ENCODE measurements around the gene GSTM5. TPM values are rescaled to one million over a fixed set of nuclear protein-coding genes. Genes with fewer than 3 reads are reported as not detected.

GSTM5 gene
- total and polyA plus RNA-seq, 2 of the 13 experiments (the other 11 are each of a cell fraction or from before 2014, with no cell fraction given), result not detected

DNA sequence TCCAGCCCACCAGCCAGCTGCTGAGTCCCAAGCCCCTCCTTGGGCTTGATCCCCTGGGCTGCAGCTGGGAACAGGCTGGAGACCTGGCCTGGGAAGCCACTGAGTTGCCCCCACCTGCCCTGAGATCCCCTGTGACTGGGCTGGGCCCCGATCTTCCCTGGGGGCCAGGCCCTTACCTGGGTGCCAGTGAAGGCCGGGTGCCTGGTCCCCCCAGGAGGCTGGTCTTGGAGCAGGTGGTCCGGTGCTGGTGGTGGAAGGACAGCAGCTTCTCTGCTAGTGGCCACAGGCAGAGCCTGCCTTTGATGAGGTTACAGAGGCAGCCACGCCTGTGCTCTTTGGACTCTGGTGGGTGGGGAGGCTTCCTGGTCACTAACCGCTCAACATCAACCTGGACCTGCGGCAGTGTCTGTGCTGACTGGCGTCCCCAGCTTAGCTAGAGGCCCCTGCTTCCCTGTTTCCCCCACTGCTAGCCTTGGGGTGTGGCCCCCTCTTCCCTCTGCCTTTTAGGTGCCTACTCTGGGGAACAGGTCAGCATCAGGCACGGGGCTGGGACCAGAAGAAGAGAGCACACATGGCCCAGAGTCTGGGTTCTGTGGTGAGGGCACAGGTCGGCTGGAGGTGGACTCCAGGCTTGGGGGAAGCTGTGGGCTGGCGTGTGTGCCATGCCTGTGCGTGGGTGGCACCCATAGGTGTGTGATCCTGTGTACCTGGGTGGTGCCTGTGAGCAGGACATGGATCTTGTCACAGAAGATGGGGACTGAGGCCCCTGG lies 51.8 kb downstream of the GSTM5 start, which contains the start of gene EPS8L3 (continued):
- TF ChIP-seq U2AF1 (optimal IDR thresholded peaks at IDR 0.05; ENCODE audit: low read depth, low read length) (peak; percentile 82), NCOR1 (IDR thresholded peaks at IDR 0.05; ENCODE audit: borderline replicate concordance, low read length) (peak; percentile 58; the same call in 1 of the 2 replicates), FOXC1 (CRISPR knock-in tag; IDR thresholded peaks at IDR 0.05; ENCODE audit: borderline replicate concordance) (no peak), HNRNPK (IDR thresholded peaks at IDR 0.05; ENCODE audit: low read depth, low read length, poor library complexity, severe bottlenecking) (no peak), TOPORS (CRISPR knock-in tag; IDR thresholded peaks at IDR 0.05) (no peak), GTF3A (CRISPR knock-in tag; conservative IDR thresholded peaks at IDR 0.05) (no peak), ZNF382 (CRISPR knock-in tag; IDR thresholded peaks at IDR 0.05; ENCODE audit: borderline replicate concordance) (no peak), NR2F6 (IDR thresholded peaks at IDR 0.05) (no peak), NR2F6 (CRISPR knock-in tag; IDR thresholded peaks at IDR 0.05) (peak; percentile 76), ATRX (CRISPR knock-in tag; IDR thresholded peaks at IDR 0.05; ENCODE audit: borderline replicate concordance) (no peak), ZNF670 (CRISPR knock-in tag; IDR thresholded peaks at IDR 0.05; ENCODE audit: borderline replicate concordance) (no peak), TMF1 (CRISPR knock-in tag; IDR thresholded peaks at IDR 0.05; ENCODE audit: low read depth) (no peak)
- TF ChIP-seq, protein P1, sequence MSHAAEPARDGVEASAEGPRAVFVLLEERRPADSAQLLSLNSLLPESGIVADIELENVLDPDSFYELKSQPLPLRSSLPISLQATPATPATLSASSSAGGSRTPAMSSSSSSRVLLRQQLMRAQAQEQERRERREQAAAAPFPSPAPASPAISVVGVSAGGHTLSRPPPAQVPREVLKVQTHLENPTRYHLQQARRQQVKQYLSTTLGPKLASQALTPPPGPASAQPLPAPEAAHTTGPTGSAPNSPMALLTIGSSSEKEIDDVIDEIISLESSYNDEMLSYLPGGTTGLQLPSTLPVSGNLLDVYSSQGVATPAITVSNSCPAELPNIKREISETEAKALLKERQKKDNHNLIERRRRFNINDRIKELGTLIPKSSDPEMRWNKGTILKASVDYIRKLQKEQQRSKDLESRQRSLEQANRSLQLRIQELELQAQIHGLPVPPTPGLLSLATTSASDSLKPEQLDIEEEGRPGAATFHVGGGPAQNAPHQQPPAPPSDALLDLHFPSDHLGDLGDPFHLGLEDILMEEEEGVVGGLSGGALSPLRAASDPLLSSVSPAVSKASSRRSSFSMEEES (CRISPR knock-in tag; IDR thresholded peaks at IDR 0.05), result peak; percentile 75; the same call in 1 of the 2 replicates
- TF ChIP-seq, protein P2, sequence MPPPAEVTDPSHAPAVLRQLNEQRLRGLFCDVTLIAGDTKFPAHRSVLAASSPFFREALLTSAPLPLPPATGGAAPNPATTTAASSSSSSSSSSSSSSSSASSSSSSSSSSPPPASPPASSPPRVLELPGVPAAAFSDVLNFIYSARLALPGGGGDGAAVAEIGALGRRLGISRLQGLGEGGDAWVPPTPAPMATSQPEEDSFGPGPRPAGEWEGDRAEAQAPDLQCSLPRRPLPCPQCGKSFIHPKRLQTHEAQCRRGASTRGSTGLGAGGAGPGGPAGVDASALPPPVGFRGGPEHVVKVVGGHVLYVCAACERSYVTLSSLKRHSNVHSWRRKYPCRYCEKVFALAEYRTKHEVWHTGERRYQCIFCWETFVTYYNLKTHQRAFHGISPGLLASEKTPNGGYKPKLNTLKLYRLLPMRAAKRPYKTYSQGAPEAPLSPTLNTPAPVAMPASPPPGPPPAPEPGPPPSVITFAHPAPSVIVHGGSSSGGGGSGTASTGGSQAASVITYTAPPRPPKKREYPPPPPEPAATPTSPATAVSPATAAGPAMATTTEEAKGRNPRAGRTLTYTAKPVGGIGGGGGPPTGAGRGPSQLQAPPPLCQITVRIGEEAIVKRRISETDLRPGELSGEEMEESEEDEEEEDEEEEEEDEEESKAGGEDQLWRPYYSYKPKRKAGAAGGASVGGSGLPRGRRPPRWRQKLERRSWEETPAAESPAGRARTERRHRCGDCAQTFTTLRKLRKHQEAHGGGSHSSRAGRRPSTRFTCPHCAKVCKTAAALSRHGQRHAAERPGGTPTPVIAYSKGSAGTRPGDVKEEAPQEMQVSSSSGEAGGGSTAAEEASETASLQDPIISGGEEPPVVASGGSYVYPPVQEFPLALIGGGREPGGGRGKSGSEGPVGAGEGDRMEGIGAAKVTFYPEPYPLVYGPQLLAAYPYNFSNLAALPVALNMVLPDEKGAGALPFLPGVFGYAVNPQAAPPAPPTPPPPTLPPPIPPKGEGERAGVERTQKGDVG (CRISPR knock-in tag; IDR thresholded peaks at IDR 0.05; ENCODE audit: borderline replicate concordance), result peak; percentile 67
- TF ChIP-seq, protein P3, sequence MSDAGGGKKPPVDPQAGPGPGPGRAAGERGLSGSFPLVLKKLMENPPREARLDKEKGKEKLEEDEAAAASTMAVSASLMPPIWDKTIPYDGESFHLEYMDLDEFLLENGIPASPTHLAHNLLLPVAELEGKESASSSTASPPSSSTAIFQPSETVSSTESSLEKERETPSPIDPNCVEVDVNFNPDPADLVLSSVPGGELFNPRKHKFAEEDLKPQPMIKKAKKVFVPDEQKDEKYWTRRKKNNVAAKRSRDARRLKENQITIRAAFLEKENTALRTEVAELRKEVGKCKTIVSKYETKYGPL (CRISPR knock-in tag; IDR thresholded peaks at IDR 0.05), result no peak
- TF ChIP-seq, protein P4, sequence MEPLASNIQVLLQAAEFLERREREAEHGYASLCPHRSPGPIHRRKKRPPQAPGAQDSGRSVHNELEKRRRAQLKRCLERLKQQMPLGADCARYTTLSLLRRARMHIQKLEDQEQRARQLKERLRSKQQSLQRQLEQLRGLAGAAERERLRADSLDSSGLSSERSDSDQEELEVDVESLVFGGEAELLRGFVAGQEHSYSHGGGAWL (CRISPR knock-in tag; IDR thresholded peaks at IDR 0.05), result peak; percentile 57; the same call in 1 of the 2 replicates
- TF ChIP-seq, protein P5, sequence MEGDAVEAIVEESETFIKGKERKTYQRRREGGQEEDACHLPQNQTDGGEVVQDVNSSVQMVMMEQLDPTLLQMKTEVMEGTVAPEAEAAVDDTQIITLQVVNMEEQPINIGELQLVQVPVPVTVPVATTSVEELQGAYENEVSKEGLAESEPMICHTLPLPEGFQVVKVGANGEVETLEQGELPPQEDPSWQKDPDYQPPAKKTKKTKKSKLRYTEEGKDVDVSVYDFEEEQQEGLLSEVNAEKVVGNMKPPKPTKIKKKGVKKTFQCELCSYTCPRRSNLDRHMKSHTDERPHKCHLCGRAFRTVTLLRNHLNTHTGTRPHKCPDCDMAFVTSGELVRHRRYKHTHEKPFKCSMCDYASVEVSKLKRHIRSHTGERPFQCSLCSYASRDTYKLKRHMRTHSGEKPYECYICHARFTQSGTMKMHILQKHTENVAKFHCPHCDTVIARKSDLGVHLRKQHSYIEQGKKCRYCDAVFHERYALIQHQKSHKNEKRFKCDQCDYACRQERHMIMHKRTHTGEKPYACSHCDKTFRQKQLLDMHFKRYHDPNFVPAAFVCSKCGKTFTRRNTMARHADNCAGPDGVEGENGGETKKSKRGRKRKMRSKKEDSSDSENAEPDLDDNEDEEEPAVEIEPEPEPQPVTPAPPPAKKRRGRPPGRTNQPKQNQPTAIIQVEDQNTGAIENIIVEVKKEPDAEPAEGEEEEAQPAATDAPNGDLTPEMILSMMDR (CRISPR knock-in tag; IDR thresholded peaks at IDR 0.05), result peak; percentile 26; the same call in 1 of the 2 replicates
- TF ChIP-seq, protein P6, sequence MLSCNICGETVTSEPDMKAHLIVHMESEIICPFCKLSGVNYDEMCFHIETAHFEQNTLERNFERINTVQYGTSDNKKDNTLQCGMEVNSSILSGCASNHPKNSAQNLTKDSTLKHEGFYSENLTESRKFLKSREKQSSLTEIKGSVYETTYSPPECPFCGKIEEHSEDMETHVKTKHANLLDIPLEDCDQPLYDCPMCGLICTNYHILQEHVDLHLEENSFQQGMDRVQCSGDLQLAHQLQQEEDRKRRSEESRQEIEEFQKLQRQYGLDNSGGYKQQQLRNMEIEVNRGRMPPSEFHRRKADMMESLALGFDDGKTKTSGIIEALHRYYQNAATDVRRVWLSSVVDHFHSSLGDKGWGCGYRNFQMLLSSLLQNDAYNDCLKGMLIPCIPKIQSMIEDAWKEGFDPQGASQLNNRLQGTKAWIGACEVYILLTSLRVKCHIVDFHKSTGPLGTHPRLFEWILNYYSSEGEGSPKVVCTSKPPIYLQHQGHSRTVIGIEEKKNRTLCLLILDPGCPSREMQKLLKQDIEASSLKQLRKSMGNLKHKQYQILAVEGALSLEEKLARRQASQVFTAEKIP (CRISPR knock-in tag; IDR thresholded peaks at IDR 0.05; ENCODE audit: borderline replicate concordance), result no peak

Measured in HepG2 (cell line).